ENCODE data around the gene DNAJB8.

- TF ChIP-seq, protein P1, sequence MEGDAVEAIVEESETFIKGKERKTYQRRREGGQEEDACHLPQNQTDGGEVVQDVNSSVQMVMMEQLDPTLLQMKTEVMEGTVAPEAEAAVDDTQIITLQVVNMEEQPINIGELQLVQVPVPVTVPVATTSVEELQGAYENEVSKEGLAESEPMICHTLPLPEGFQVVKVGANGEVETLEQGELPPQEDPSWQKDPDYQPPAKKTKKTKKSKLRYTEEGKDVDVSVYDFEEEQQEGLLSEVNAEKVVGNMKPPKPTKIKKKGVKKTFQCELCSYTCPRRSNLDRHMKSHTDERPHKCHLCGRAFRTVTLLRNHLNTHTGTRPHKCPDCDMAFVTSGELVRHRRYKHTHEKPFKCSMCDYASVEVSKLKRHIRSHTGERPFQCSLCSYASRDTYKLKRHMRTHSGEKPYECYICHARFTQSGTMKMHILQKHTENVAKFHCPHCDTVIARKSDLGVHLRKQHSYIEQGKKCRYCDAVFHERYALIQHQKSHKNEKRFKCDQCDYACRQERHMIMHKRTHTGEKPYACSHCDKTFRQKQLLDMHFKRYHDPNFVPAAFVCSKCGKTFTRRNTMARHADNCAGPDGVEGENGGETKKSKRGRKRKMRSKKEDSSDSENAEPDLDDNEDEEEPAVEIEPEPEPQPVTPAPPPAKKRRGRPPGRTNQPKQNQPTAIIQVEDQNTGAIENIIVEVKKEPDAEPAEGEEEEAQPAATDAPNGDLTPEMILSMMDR (conservative IDR thresholded peaks at IDR 0.05 in 1 of 2, IDR thresholded peaks at IDR 0.05 in 1 of 2; ENCODE audit: extremely low read depth in 1 of 2, insufficient read depth in 1 of 2, low read depth in 1 of 2, low read length in 2 of 2), result no peak
- no peak for TF ChIP-seq EZH2 (IDR thresholded peaks at IDR 0.05; ENCODE audit: borderline replicate concordance, low read length)
Observed at GRCh38 chr3:128421439-128421836, 45.3 kb downstream of the DNAJB8 start.
